HuH-7 (cell line): Measurements from ENCODE around the gene ATP6V1B1.
"Not testable (repeated sequence)": the region's sequence is repeated elsewhere in the genome, so short reads cannot be mapped to it uniquely, and the experiment has no call there.

ENCODE experiments used
- DNase-seq: peaks from one replicate; pipeline ENCODE4 v3.0.0; 2011; ENCODE audit warnings: low spot score

The ATP6V1B1 gene

GRCh38 chr2:70991142-70991541 lies 55.4 kb downstream of the ATP6V1B1 start:
- DNase-seq = no peak

GRCh38 chr2:70991742-70992141 lies 56.0 kb downstream of the ATP6V1B1 start:
- no peak for DNase-seq

- DNase-seq = no peak
Observed at GRCh38 chr2:70992945-70993853, 57.5 kb downstream of the ATP6V1B1 start.

- no peak for DNase-seq
Observed at GRCh38 chr2:70994009-70994698, 58.5 kb downstream of the ATP6V1B1 start.

GRCh38 chr2:70994699-70995425 lies 59.2 kb downstream of the ATP6V1B1 start, which contains the start of gene TEX261:
Gene TEX261, minus strand, starts transcription at chr2:70994873. Its CDS starts 116 bp downstream, at chr2:70994757.
- DNase-seq = peak; percentile 94

- DNase-seq = peak; percentile 88
Observed at GRCh38 chr2:70995426-70995729, 59.7 kb downstream of the ATP6V1B1 start.

GRCh38 chr2:70998885-70999284 lies 63.2 kb downstream of the ATP6V1B1 start:
- DNase-seq = not testable (repeated sequence)

- DNase-seq = no peak
Observed at GRCh38 chr2:70999362-70999761, 63.7 kb downstream of the ATP6V1B1 start.

GRCh38 chr2:70999931-71000330 lies 64.2 kb downstream of the ATP6V1B1 start:
- DNase-seq = not testable (repeated sequence)

GRCh38 chr2:71000780-71001591 lies 65.3 kb downstream of the ATP6V1B1 start:
- peak; percentile 79 for DNase-seq

GRCh38 chr2:71001592-71001927 lies 65.9 kb downstream of the ATP6V1B1 start:
- DNase-seq = no peak

- peak; percentile 7 for DNase-seq
Observed at GRCh38 chr2:71001981-71002570, 66.4 kb downstream of the ATP6V1B1 start.

GRCh38 chr2:71003396-71003795 lies 67.7 kb downstream of the ATP6V1B1 start:
- no peak for DNase-seq

GRCh38 chr2:71003966-71004755 lies 68.5 kb downstream of the ATP6V1B1 start:
- no peak for DNase-seq

- DNase-seq = no peak
Observed at GRCh38 chr2:71004857-71005256, 69.2 kb downstream of the ATP6V1B1 start.

GRCh38 chr2:71005271-71006202 lies 69.8 kb downstream of the ATP6V1B1 start:
- DNase-seq = no peak

- DNase-seq = no peak
Observed at GRCh38 chr2:71006323-71006722, 70.6 kb downstream of the ATP6V1B1 start.

- no peak for DNase-seq
Observed at GRCh38 chr2:71006955-71007799, 71.5 kb downstream of the ATP6V1B1 start.

- no peak for DNase-seq
Observed at GRCh38 chr2:71008342-71008741, 72.6 kb downstream of the ATP6V1B1 start.
